K562 (cell line): Measurements from ENCODE around the gene VPS9D1. TPM values are rescaled to one million over a fixed set of nuclear protein-coding genes. Genes with fewer than 3 reads are reported as not detected.
A peak's percentile ranks its signal among the peaks of the same experiment; 100 is the strongest.

Experiments used
- CHD7 ChIP-seq: fragments of 200-600 bp; sonication (generic); IDR thresholded peaks from one replicate; pipeline ENCODE4 v1.6.1; 2012; ENCODE audit warnings: mild to moderate bottlenecking, low read depth, low read length, inconsistent platforms
- NFIC ChIP-seq: fragments of 450-650 bp; IDR thresholded peaks from 2 replicates; pipeline ENCODE4 v1.6.1; 2017; ENCODE audit warnings: mild to moderate bottlenecking, inconsistent platforms
- PURB ChIP-seq: sonication (generic); formaldehyde crosslinking; IDR thresholded peaks from 2 replicates; pipeline ENCODE4 v1.9.0; 2021; ENCODE audit warnings: low read depth, mild to moderate bottlenecking, missing genetic modification reagents
- RBM22 ChIP-seq: fragments of 200-400 bp; formaldehyde crosslinking; IDR thresholded peaks from 2 replicates; pipeline ENCODE4 v1.6.1; 2018; ENCODE audit warnings: low read length, low read depth; ENCODE audit not compliant: poor library complexity, severe bottlenecking
- polyA plus RNA-seq, 8 experiments: library from polyadenylated mRNA; depleted of rRNA in 4 of 8; stranded (reverse) in 5 of 8; unstranded in 3 of 8; fragments of >200 nt; fragmentation: Nextera tagmentation in 2 of 8; fragmentation: Illumina TruSeq in 1 of 8; extraction: Ambion mirVana in 2 of 8; extraction: Trizol in 1 of 8; gene quantifications; 2 replicates each; pipeline versions ENCODE4 v1.2.1 to v1.2.3, GENCODE V29; 2011 to 2014; ENCODE audit warnings: inconsistent platforms in 1 of 8, missing spikeins in 1 of 8
- total RNA-seq, 7 experiments: library from RNA; depleted of rRNA in 6 of 7; stranded (reverse); fragments of >200 nt in 6 of 7; fragmentation: Illumina TruSeq in 2 of 7; extraction: Trizol in 2 of 7; gene quantifications; 2 replicates each; pipeline versions ENCODE4 v1.2.1 to v1.2.3, GENCODE V29; 2011 to 2021; ENCODE audit warnings: low replicate concordance in 1 of 7

The VPS9D1 gene
- total and polyA plus RNA-seq, 9 of the 15 experiments (the other 6 are each of a cell fraction or from before 2014, with no cell fraction given): 0.33 to 3.1 (median 1.1) TPM

- TF ChIP-seq CHD7 (peak; percentile 7), PURB (CRISPR knock-in tag) (no peak), NFIC (no peak), RBM22 (peak; percentile 87)
- TF ChIP-seq, all 486 proteins: peak for 9
Observed at GRCh38 chr16:89732142-89732917, 11.6 kb upstream of the VPS9D1 start (continued).
